Gastroesophageal sphincter (tissue), 3 donors: ENCODE results near the gene RREB1.

Experiments used
- CTCF ChIP-seq, 4 experiments: fragments of 200-600 bp in 2 of 4; fragments of 450-650 bp in 2 of 4; sonication (generic) in 1 of 4; IDR thresholded peaks; one replicate each; pipeline ENCODE4 v1.5.1; 2017 to 2019; ENCODE audit warnings: antibody characterized with exemption in 4 of 4, mild to moderate bottlenecking in 2 of 4, moderate library complexity in 2 of 4
- EP300 ChIP-seq: sonication (generic); formaldehyde crosslinking; IDR thresholded peaks from one replicate; pipeline ENCODE4 v1.6.1; 2017; ENCODE audit warnings: antibody characterized with exemption, mild to moderate bottlenecking
- POLR2A ChIP-seq, 2 donors: fragments of 450-650 bp; IDR thresholded peaks; one replicate each; pipeline ENCODE4 v1.6.1; 2017; ENCODE audit warnings: antibody characterized with exemption in 2 of 2, mild to moderate bottlenecking in 2 of 2, moderate library complexity in 1 of 2
- POLR2AphosphoS5 ChIP-seq: sonication (generic); formaldehyde crosslinking; IDR thresholded peaks from one replicate; pipeline ENCODE4 v1.6.1; 2017; ENCODE audit warnings: antibody characterized with exemption

DNA sequence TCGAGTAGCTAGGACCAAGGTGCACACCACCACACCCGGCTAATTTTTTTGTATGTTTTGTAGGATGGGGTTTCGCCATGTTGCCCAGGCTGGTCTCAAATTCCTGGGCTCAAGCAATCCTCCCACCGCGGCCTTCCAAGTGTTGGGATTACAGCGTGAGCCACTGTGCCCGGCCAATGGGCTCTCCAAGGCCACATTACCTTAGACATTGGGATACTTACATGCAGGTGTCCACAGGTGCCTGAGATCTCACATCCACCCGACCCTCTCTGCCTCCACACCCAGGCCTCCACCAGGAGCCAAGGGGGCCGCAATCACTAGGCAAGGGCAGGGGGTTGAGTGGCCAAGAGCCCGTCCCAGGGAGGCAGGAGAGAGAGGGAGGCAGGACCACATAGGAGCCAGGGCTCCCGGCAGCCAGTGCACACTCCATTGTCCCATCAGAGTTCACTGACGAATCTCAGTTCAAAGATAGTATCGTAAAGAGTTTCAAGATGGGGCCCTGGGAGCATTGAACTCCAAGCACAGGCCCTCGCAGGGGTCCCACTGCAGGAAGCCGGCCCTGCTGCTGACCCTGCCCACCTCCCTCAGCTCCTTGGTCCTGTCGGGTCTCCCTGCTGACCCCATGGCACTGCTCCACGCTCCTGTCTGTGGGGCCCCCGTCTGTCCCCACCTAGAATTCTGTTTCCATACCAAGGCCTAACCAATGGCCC, 149.9 kb downstream of the RREB1 start:
- TF ChIP-seq CTCF (IDR thresholded peaks at IDR 0.05) (no peak), POLR2AphosphoS5 (no peak), POLR2A (IDR thresholded peaks at IDR 0.05) (no peak), EP300 (no peak)
